ENCODE results near the gene CMC2.

CMC2 gene

GRCh38 chr16:81000873-81001272, 5.8 kb downstream of the CMC2 start:
- H3K27me3 ChIP-seq (ENCODE audit: control insufficient read depth, insufficient read depth, low read length), result no peaks in the 10 kb centered on the region
- H3K9ac ChIP-seq (ENCODE audit: low read length), result no peak overlapping the region
- H3K4me1 ChIP-seq (ENCODE audit: control insufficient read depth, low read depth, low read length), result peaks cover 11% of the 10 kb centered on the region
- no peaks in the 10 kb centered on the region for H3K36me3 ChIP-seq (ENCODE audit: control insufficient read depth, low read depth, low read length)
- H3K9me3 ChIP-seq (ENCODE audit: control insufficient read depth, low read depth, low read length), result no peaks in the 10 kb centered on the region
- H3K4me3 ChIP-seq (ENCODE audit: low read length), result no peak overlapping the region
- no peak overlapping the region for H3K27ac ChIP-seq (ENCODE audit: low read length)

- H3K4me3 ChIP-seq (ENCODE audit: low read length), result no peak overlapping the region
- H3K27me3 ChIP-seq (ENCODE audit: control insufficient read depth, insufficient read depth, low read length), result no peaks in the 10 kb centered on the region
- H3K27ac ChIP-seq (ENCODE audit: low read length), result no peak overlapping the region
- no peaks in the 10 kb centered on the region for H3K36me3 ChIP-seq (ENCODE audit: control insufficient read depth, low read depth, low read length)
- H3K9me3 ChIP-seq (ENCODE audit: control insufficient read depth, low read depth, low read length), result no peaks in the 10 kb centered on the region
- no peaks in the 10 kb centered on the region for H3K4me1 ChIP-seq (ENCODE audit: control insufficient read depth, low read depth, low read length)
- no peak overlapping the region for H3K9ac ChIP-seq (ENCODE audit: low read length)
Measured at GRCh38 chr16:80997964-80998620, 8.6 kb downstream of the CMC2 start.

GRCh38 chr16:80997139-80997798, 9.4 kb downstream of the CMC2 start:
- H3K27ac ChIP-seq (ENCODE audit: low read length), result no peak overlapping the region
- no peaks in the 10 kb centered on the region for H3K4me1 ChIP-seq (ENCODE audit: control insufficient read depth, low read depth, low read length)
- no peak overlapping the region for H3K9ac ChIP-seq (ENCODE audit: low read length)
- H3K9me3 ChIP-seq (ENCODE audit: control insufficient read depth, low read depth, low read length), result no peaks in the 10 kb centered on the region
- no peaks in the 10 kb centered on the region for H3K36me3 ChIP-seq (ENCODE audit: control insufficient read depth, low read depth, low read length)
- no peaks in the 10 kb centered on the region for H3K27me3 ChIP-seq (ENCODE audit: control insufficient read depth, insufficient read depth, low read length)
- H3K4me3 ChIP-seq (ENCODE audit: low read length), result no peak overlapping the region

- no peak overlapping the region for H3K27ac ChIP-seq (ENCODE audit: low read length)
- no peak overlapping the region for H3K4me3 ChIP-seq (ENCODE audit: low read length)
- no peak overlapping the region for H3K9ac ChIP-seq (ENCODE audit: low read length)
- H3K9me3 ChIP-seq (ENCODE audit: control insufficient read depth, low read depth, low read length), result no peaks in the 10 kb centered on the region
- H3K36me3 ChIP-seq (ENCODE audit: control insufficient read depth, low read depth, low read length), result peaks cover under 1% of the 10 kb centered on the region
- no peaks in the 10 kb centered on the region for H3K4me1 ChIP-seq (ENCODE audit: control insufficient read depth, low read depth, low read length)
- no peaks in the 10 kb centered on the region for H3K27me3 ChIP-seq (ENCODE audit: control insufficient read depth, insufficient read depth, low read length)
Measured at GRCh38 chr16:80996688-80997138, 10.0 kb downstream of the CMC2 start.

- peaks cover 6% of the 10 kb centered on the region for H3K36me3 ChIP-seq (ENCODE audit: control insufficient read depth, low read depth, low read length)
- H3K27ac ChIP-seq (ENCODE audit: low read length), result no peak overlapping the region
- H3K9me3 ChIP-seq (ENCODE audit: control insufficient read depth, low read depth, low read length), result no peaks in the 10 kb centered on the region
- no peaks in the 10 kb centered on the region for H3K27me3 ChIP-seq (ENCODE audit: control insufficient read depth, insufficient read depth, low read length)
- no peaks in the 10 kb centered on the region for H3K4me1 ChIP-seq (ENCODE audit: control insufficient read depth, low read depth, low read length)
- H3K4me3 ChIP-seq (ENCODE audit: low read length), result no peak overlapping the region
- H3K9ac ChIP-seq (ENCODE audit: low read length), result no peak overlapping the region
Measured at GRCh38 chr16:80994451-80994850, 12.2 kb downstream of the CMC2 start.

- H3K9me3 ChIP-seq (ENCODE audit: control insufficient read depth, low read depth, low read length), result no peaks in the 10 kb centered on the region
- no peaks in the 10 kb centered on the region for H3K4me1 ChIP-seq (ENCODE audit: control insufficient read depth, low read depth, low read length)
- H3K27me3 ChIP-seq (ENCODE audit: control insufficient read depth, insufficient read depth, low read length), result peaks cover under 1% of the 10 kb centered on the region
- H3K4me3 ChIP-seq (ENCODE audit: low read length), result no peak overlapping the region
- no peak overlapping the region for H3K9ac ChIP-seq (ENCODE audit: low read length)
- peaks cover 6% of the 10 kb centered on the region for H3K36me3 ChIP-seq (ENCODE audit: control insufficient read depth, low read depth, low read length)
- H3K27ac ChIP-seq (ENCODE audit: low read length), result no peak overlapping the region
Measured at GRCh38 chr16:80993834-80994233, 12.9 kb downstream of the CMC2 start.

GRCh38 chr16:80993307-80993706, 13.4 kb downstream of the CMC2 start:
- peaks cover 2% of the 10 kb centered on the region for H3K4me1 ChIP-seq (ENCODE audit: control insufficient read depth, low read depth, low read length)
- H3K4me3 ChIP-seq (ENCODE audit: low read length), result no peak overlapping the region
- no peak overlapping the region for H3K27ac ChIP-seq (ENCODE audit: low read length)
- H3K9me3 ChIP-seq (ENCODE audit: control insufficient read depth, low read depth, low read length), result no peaks in the 10 kb centered on the region
- no peak overlapping the region for H3K9ac ChIP-seq (ENCODE audit: low read length)
- H3K27me3 ChIP-seq (ENCODE audit: control insufficient read depth, insufficient read depth, low read length), result peaks cover 6% of the 10 kb centered on the region
- peaks cover 6% of the 10 kb centered on the region for H3K36me3 ChIP-seq (ENCODE audit: control insufficient read depth, low read depth, low read length)

- Histone ChIP-seq H3K9me3 (ENCODE audit: control insufficient read depth, low read depth, low read length) (no peaks in the 10 kb centered on the region), H3K27me3 (ENCODE audit: control insufficient read depth, insufficient read depth, low read length) (peaks cover 7% of the 10 kb centered on the region), H3K36me3 (ENCODE audit: control insufficient read depth, low read depth, low read length) (peaks cover 6% of the 10 kb centered on the region), H3K9ac (ENCODE audit: low read length) (no peak overlapping the region), H3K27ac (ENCODE audit: low read length) (no peak overlapping the region), H3K4me3 (ENCODE audit: low read length) (no peak overlapping the region), H3K4me1 (ENCODE audit: control insufficient read depth, low read depth, low read length) (peaks cover 7% of the 10 kb centered on the region)
Measured at GRCh38 chr16:80992676-80993293, 13.9 kb downstream of the CMC2 start.

- Histone ChIP-seq H3K9ac (ENCODE audit: low read length) (no peak overlapping the region), H3K4me3 (ENCODE audit: low read length) (no peak overlapping the region), H3K36me3 (ENCODE audit: control insufficient read depth, low read depth, low read length) (peaks cover 6% of the 10 kb centered on the region), H3K9me3 (ENCODE audit: control insufficient read depth, low read depth, low read length) (no peaks in the 10 kb centered on the region), H3K27me3 (ENCODE audit: control insufficient read depth, insufficient read depth, low read length) (peaks cover 12% of the 10 kb centered on the region), H3K4me1 (ENCODE audit: control insufficient read depth, low read depth, low read length) (peaks cover 13% of the 10 kb centered on the region), H3K27ac (ENCODE audit: low read length) (no peak overlapping the region)
Measured at GRCh38 chr16:80991792-80992430, 14.8 kb downstream of the CMC2 start.

GRCh38 chr16:80990978-80991377, 15.7 kb downstream of the CMC2 start:
- Histone ChIP-seq H3K4me1 (ENCODE audit: control insufficient read depth, low read depth, low read length) (peaks cover 21% of the 10 kb centered on the region), H3K4me3 (ENCODE audit: low read length) (no peak overlapping the region), H3K27me3 (ENCODE audit: control insufficient read depth, insufficient read depth, low read length) (peaks cover 22% of the 10 kb centered on the region), H3K27ac (ENCODE audit: low read length) (no peak overlapping the region), H3K9ac (ENCODE audit: low read length) (no peak overlapping the region), H3K36me3 (ENCODE audit: control insufficient read depth, low read depth, low read length) (peaks cover 6% of the 10 kb centered on the region), H3K9me3 (ENCODE audit: control insufficient read depth, low read depth, low read length) (no peaks in the 10 kb centered on the region)

GRCh38 chr16:80990577-80990976, 16.1 kb downstream of the CMC2 start:
- Histone ChIP-seq H3K4me1 (ENCODE audit: control insufficient read depth, low read depth, low read length) (peaks cover 21% of the 10 kb centered on the region), H3K9ac (ENCODE audit: low read length) (no peak overlapping the region), H3K9me3 (ENCODE audit: control insufficient read depth, low read depth, low read length) (no peaks in the 10 kb centered on the region), H3K27ac (ENCODE audit: low read length) (no peak overlapping the region), H3K36me3 (ENCODE audit: control insufficient read depth, low read depth, low read length) (peaks cover 6% of the 10 kb centered on the region), H3K4me3 (ENCODE audit: low read length) (no peak overlapping the region), H3K27me3 (ENCODE audit: control insufficient read depth, insufficient read depth, low read length) (peaks cover 22% of the 10 kb centered on the region)
